T follicular helper cell (primary cell): ENCODE measurements around the gene RBM44.
A peak's percentile ranks its signal among the peaks of the same experiment; 100 is the strongest.
"Not testable (repeated sequence)": the region's sequence is repeated elsewhere in the genome, so short reads cannot be mapped to it uniquely, and the experiment has no call there.

ENCODE experiments used
- DNase-seq: peaks from one replicate; pipeline ENCODE4 v3.0.0-alpha.2; 2020; ENCODE audit warnings: low read depth

Gene RBM44

GRCh38 chr2:237774811-237775553 is 23.6 kb upstream of the RBM44 start:
- DNase-seq = peak; percentile 8

GRCh38 chr2:237779521-237779920 is 19.1 kb upstream of the RBM44 start:
- DNase-seq = no peak

GRCh38 chr2:237782181-237782580 is 16.4 kb upstream of the RBM44 start:
- no peak for DNase-seq

GRCh38 chr2:237783678-237784077 is 14.9 kb upstream of the RBM44 start:
- DNase-seq = not testable (repeated sequence)

- no peak for DNase-seq
These were observed 11.6 kb upstream of the RBM44 start for GRCh38 chr2:237786936-237787335.

GRCh38 chr2:237790353-237790752 is 8.2 kb upstream of the RBM44 start:
- DNase-seq = no peak

GRCh38 chr2:237791977-237792727 is 6.4 kb upstream of the RBM44 start:
- DNase-seq = no peak

GRCh38 chr2:237797253-237797652 is 1.3 kb upstream of the RBM44 start:
- no peak for DNase-seq

GRCh38 chr2:237799060-237799428 is 465 bp downstream of the RBM44 start:
- no peak for DNase-seq

- DNase-seq = no peak
These were observed 2.9 kb downstream of the RBM44 start for GRCh38 chr2:237801466-237801865.

GRCh38 chr2:237806334-237806733 is 7.8 kb downstream of the RBM44 start:
- no peak for DNase-seq

GRCh38 chr2:237815637-237816036 is 17.1 kb downstream of the RBM44 start:
- DNase-seq = no peak

- DNase-seq = no peak
These were observed 18.0 kb downstream of the RBM44 start for GRCh38 chr2:237816531-237816930.

- DNase-seq = no peak
These were observed 19.5 kb downstream of the RBM44 start for GRCh38 chr2:237818066-237818473.

- no peak for DNase-seq
These were observed 20.7 kb downstream of the RBM44 start for GRCh38 chr2:237819231-237819630.

GRCh38 chr2:237820421-237820820 is 21.8 kb downstream of the RBM44 start:
- DNase-seq = no peak

- DNase-seq = no peak
These were observed 25.0 kb downstream of the RBM44 start for GRCh38 chr2:237823544-237823943.

GRCh38 chr2:237824085-237824484 is 25.5 kb downstream of the RBM44 start:
- DNase-seq = no peak

GRCh38 chr2:237827421-237827987 is 28.9 kb downstream of the RBM44 start:
- no peak for DNase-seq

- no peak for DNase-seq
These were observed 31.9 kb downstream of the RBM44 start for GRCh38 chr2:237830522-237830921.

GRCh38 chr2:237833546-237833945 is 35.0 kb downstream of the RBM44 start:
- DNase-seq = no peak

GRCh38 chr2:237835372-237835771 is 36.8 kb downstream of the RBM44 start:
- no peak for DNase-seq

GRCh38 chr2:237841051-237841450 is 42.5 kb downstream of the RBM44 start:
- DNase-seq = no peak
